ENCODE data around the gene TREML2.
"Not testable (repeated sequence)": the region's sequence is repeated elsewhere in the genome, so short reads cannot be mapped to it uniquely, and the experiment has no call there.

TREML2 gene

GRCh38 chr6:41200901-41201763 lies at the start of gene TREML2:
TSS of gene TREML2 (minus strand) at chr6:41201149. CDS start at chr6:41201008, 141 bp downstream.
- no peak for DNase-seq

- no peak for DNase-seq
Observed at GRCh38 chr6:41247882-41248705, 47.1 kb upstream of the TREML2 start.

- DNase-seq = no peak
Observed at GRCh38 chr6:41247288-41247865, 46.4 kb upstream of the TREML2 start.

- DNase-seq = not testable (repeated sequence)
Observed at GRCh38 chr6:41246529-41246928, 45.6 kb upstream of the TREML2 start.

GRCh38 chr6:41239467-41240159 lies 38.7 kb upstream of the TREML2 start:
- DNase-seq = no peak

GRCh38 chr6:41237128-41237527 lies 36.2 kb upstream of the TREML2 start:
- no peak for DNase-seq

- DNase-seq = no peak
Observed at GRCh38 chr6:41236276-41236675, 35.3 kb upstream of the TREML2 start.

GRCh38 chr6:41232667-41233066 lies 31.7 kb upstream of the TREML2 start:
- DNase-seq = no peak

- DNase-seq = no peak
Observed at GRCh38 chr6:41231246-41231645, 30.3 kb upstream of the TREML2 start.

GRCh38 chr6:41229721-41230120 lies 28.8 kb upstream of the TREML2 start:
- DNase-seq = no peak

- DNase-seq = no peak
Observed at GRCh38 chr6:41228616-41229015, 27.7 kb upstream of the TREML2 start.

- no peak for DNase-seq
Observed at GRCh38 chr6:41228096-41228495, 27.1 kb upstream of the TREML2 start, which contains the start of gene TREML4. TSS of gene TREML4 (plus strand) at chr6:41228349. CDS start at chr6:41228428, 79 bp downstream.

GRCh38 chr6:41226752-41227151 lies 25.8 kb upstream of the TREML2 start:
- DNase-seq = no peak

- DNase-seq = no peak
Observed at GRCh38 chr6:41224800-41225199, 23.9 kb upstream of the TREML2 start.

- no peak for DNase-seq
Observed at GRCh38 chr6:41222513-41222912, 21.6 kb upstream of the TREML2 start.

GRCh38 chr6:41222045-41222444 lies 21.1 kb upstream of the TREML2 start:
- no peak for DNase-seq

- no peak for DNase-seq
Observed at GRCh38 chr6:41216616-41217015, 15.7 kb upstream of the TREML2 start.

GRCh38 chr6:41215777-41216176 lies 14.8 kb upstream of the TREML2 start:
- DNase-seq = no peak

GRCh38 chr6:41214559-41215238 lies 13.8 kb upstream of the TREML2 start:
- DNase-seq = no peak

GRCh38 chr6:41209547-41210320 lies 8.8 kb upstream of the TREML2 start:
- DNase-seq = no peak

GRCh38 chr6:41208439-41209106 lies 7.6 kb upstream of the TREML2 start:
- no peak for DNase-seq
